Measurements from ENCODE around the gene CD55. TPM values are rescaled to one million over a fixed set of nuclear protein-coding genes. Genes with fewer than 3 reads are reported as not detected.

CD55 gene
- total RNA-seq, 1 donor: 9.0 TPM

DNA sequence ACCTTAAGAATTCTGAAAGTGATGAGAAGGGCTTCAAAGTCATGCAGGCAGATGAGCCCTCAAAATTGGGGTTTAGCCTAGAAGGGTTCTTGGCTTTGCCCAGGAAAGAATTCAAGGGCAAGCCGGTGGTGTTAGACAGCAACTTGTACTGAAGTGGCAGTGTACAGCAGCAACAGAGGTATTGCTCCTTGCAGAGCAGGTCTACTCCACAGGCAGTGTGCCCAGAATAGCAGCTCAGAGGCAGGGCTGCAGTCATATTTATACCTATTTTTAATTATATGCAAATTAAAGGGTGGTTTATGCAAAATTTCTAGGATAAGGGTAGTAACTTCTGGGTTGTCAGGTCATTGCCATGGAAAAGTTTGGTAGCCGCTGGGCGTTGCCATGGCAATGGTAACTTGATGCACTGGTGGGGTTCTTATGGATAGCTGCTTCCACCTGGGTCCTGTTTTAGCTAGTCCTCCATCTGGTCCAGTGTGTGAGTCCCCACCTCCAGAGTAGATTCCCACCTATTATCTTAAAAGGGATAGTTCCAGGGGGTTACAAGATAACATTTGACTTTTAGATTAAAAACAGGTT is 74.8 kb downstream of the CD55 start:
- no peak overlapping the region for H2AFZ ChIP-seq (ENCODE audit: low read length)
- H3K4me2 ChIP-seq (ENCODE audit: insufficient read depth, low read length): no peak overlapping the region
- H3K27me3 ChIP-seq (ENCODE audit: insufficient read depth, low read length): no peaks in the 10 kb centered on the region
- H4K20me1 ChIP-seq (ENCODE audit: insufficient read depth, low read length): no peaks in the 10 kb centered on the region
- H3K27ac ChIP-seq (ENCODE audit: low read depth, low read length): no peak overlapping the region
- no peaks in the 10 kb centered on the region for H3K36me3 ChIP-seq (ENCODE audit: insufficient read depth, low read length)
- peaks cover 7% of the 10 kb centered on the region for H3K4me1 ChIP-seq (ENCODE audit: insufficient read depth, low read length)
- no peak overlapping the region for H3K4me3 ChIP-seq (ENCODE audit: insufficient read depth, low read length)
- TF ChIP-seq, protein P1, sequence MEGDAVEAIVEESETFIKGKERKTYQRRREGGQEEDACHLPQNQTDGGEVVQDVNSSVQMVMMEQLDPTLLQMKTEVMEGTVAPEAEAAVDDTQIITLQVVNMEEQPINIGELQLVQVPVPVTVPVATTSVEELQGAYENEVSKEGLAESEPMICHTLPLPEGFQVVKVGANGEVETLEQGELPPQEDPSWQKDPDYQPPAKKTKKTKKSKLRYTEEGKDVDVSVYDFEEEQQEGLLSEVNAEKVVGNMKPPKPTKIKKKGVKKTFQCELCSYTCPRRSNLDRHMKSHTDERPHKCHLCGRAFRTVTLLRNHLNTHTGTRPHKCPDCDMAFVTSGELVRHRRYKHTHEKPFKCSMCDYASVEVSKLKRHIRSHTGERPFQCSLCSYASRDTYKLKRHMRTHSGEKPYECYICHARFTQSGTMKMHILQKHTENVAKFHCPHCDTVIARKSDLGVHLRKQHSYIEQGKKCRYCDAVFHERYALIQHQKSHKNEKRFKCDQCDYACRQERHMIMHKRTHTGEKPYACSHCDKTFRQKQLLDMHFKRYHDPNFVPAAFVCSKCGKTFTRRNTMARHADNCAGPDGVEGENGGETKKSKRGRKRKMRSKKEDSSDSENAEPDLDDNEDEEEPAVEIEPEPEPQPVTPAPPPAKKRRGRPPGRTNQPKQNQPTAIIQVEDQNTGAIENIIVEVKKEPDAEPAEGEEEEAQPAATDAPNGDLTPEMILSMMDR (IDR thresholded peaks at IDR 0.05; ENCODE audit: extremely low read depth, low read depth, low read length): no peak
- no peaks in the 10 kb centered on the region for H3K9me3 ChIP-seq (ENCODE audit: low read depth, low read length)
- DNase-seq (ENCODE audit: insufficient read length, low spot score, missing footprints): no peak
- no peaks in the 10 kb centered on the region for H3K79me2 ChIP-seq (ENCODE audit: insufficient read depth, low read length)

DNA sequence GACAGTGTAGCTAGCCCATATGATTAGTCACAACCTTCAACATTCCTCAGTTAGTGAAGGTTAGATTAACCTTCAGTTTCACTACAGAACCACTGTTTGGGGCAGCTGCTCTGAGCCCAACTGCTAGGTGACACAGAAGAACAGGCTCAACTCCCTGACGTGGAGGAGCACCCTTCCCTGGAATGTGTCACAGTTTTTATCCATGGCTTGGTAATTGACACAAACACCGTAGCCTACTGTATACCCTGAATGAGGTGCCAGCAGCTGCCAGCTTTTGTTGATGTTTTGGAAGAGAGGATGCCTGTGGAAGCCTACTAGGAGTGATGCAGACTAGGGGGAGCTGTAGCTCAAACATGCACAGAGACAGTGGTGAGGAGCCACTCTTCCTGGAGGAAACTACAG is 76.0 kb downstream of the CD55 start:
- Histone ChIP-seq H3K27ac (ENCODE audit: low read depth, low read length) (no peak overlapping the region), H4K20me1 (ENCODE audit: insufficient read depth, low read length) (no peaks in the 10 kb centered on the region), H3K36me3 (ENCODE audit: insufficient read depth, low read length) (no peaks in the 10 kb centered on the region), H3K79me2 (ENCODE audit: insufficient read depth, low read length) (no peaks in the 10 kb centered on the region), H3K4me3 (ENCODE audit: insufficient read depth, low read length) (no peak overlapping the region), H3K4me1 (ENCODE audit: insufficient read depth, low read length) (peaks cover 7% of the 10 kb centered on the region), H3K9me3 (ENCODE audit: low read depth, low read length) (no peaks in the 10 kb centered on the region), H2AFZ (ENCODE audit: low read length) (peak overlapping the region; percentile 56), H3K27me3 (ENCODE audit: insufficient read depth, low read length) (no peaks in the 10 kb centered on the region), H3K4me2 (ENCODE audit: insufficient read depth, low read length) (no peak overlapping the region)
- DNase-seq (ENCODE audit: insufficient read length, low spot score, missing footprints): no peak
- TF ChIP-seq, protein P1 (IDR thresholded peaks at IDR 0.05; ENCODE audit: extremely low read depth, low read depth, low read length): no peak

DNA sequence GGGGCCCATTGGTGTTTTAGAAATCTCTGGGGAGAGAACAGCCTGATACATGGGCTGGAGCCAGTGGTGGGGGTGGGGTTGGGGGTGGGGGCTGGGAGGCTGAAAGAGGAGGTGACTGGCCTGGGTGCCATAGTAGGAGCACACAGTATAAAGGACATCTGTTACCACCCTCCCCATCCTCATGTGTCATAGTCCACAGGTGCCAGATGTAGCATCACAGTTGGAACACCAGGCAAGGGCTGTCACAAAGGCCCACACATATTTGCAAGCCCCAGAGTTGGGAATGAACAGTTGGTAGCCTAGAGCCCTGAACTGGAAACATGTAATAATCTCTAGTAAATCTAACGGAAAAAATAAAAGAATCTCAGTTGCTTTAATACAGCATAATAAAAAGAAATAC is 77.5 kb downstream of the CD55 start:
- H3K79me2 ChIP-seq (ENCODE audit: insufficient read depth, low read length): no peaks in the 10 kb centered on the region
- H2AFZ ChIP-seq (ENCODE audit: low read length): no peak overlapping the region
- H3K27me3 ChIP-seq (ENCODE audit: insufficient read depth, low read length): no peaks in the 10 kb centered on the region
- H3K27ac ChIP-seq (ENCODE audit: low read depth, low read length): no peak overlapping the region
- H3K4me1 ChIP-seq (ENCODE audit: insufficient read depth, low read length): no peaks in the 10 kb centered on the region
- no peaks in the 10 kb centered on the region for H3K9me3 ChIP-seq (ENCODE audit: low read depth, low read length)
- no peak overlapping the region for H3K4me3 ChIP-seq (ENCODE audit: insufficient read depth, low read length)
- TF ChIP-seq, protein P1 (IDR thresholded peaks at IDR 0.05; ENCODE audit: extremely low read depth, low read depth, low read length): no peak
- H3K36me3 ChIP-seq (ENCODE audit: insufficient read depth, low read length): no peaks in the 10 kb centered on the region
- DNase-seq (ENCODE audit: insufficient read length, low spot score, missing footprints): no peak
- no peak overlapping the region for H3K4me2 ChIP-seq (ENCODE audit: insufficient read depth, low read length)
- no peaks in the 10 kb centered on the region for H4K20me1 ChIP-seq (ENCODE audit: insufficient read depth, low read length)

DNA sequence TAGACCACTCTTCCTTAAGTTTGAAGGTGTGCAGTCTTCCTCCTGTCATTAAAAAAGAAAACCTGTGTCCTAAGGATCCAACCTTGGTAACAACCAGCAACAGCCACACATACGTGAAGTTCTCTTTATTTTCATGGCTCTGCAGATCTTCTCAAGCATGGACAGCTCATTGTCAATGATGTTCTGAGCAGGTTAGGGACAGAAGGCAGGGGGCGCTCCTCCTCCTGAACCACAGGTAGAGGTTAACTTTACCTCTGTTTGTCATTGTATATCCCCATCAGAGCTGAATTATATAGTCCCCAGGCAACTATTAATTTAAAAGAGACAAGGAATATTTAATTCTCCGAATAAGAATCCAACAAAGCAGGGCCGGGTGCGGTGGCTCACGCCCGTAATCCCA is 80.1 kb downstream of the CD55 start:
- Histone ChIP-seq H3K4me1 (ENCODE audit: insufficient read depth, low read length) (no peaks in the 10 kb centered on the region), H3K4me3 (ENCODE audit: insufficient read depth, low read length) (no peak overlapping the region), H3K4me2 (ENCODE audit: insufficient read depth, low read length) (no peak overlapping the region), H2AFZ (ENCODE audit: low read length) (no peak overlapping the region), H3K79me2 (ENCODE audit: insufficient read depth, low read length) (no peaks in the 10 kb centered on the region), H3K27ac (ENCODE audit: low read depth, low read length) (no peak overlapping the region), H4K20me1 (ENCODE audit: insufficient read depth, low read length) (no peaks in the 10 kb centered on the region), H3K9me3 (ENCODE audit: low read depth, low read length) (no peaks in the 10 kb centered on the region), H3K27me3 (ENCODE audit: insufficient read depth, low read length) (no peaks in the 10 kb centered on the region), H3K36me3 (ENCODE audit: insufficient read depth, low read length) (no peaks in the 10 kb centered on the region)
- no peak for DNase-seq (ENCODE audit: insufficient read length, low spot score, missing footprints)
- TF ChIP-seq, protein P1 (IDR thresholded peaks at IDR 0.05; ENCODE audit: extremely low read depth, low read depth, low read length): no peak

Measured in osteoblast (primary cell).